GM12865 (cell line): ENCODE data around the gene SLC25A40.
"Not testable (repeated sequence)": the region's sequence is repeated elsewhere in the genome, so short reads cannot be mapped to it uniquely, and the experiment has no call there.

Source experiments
- DNase-seq: peaks from one replicate; pipeline ENCODE4 v3.0.0; 2010; ENCODE audit warnings: low read depth
- H3K4me3 ChIP-seq: 2 replicates; pipeline ENCODE4 v1.5.1; 2011; ENCODE audit warnings: mild to moderate bottlenecking, low read depth, low read length, control low read depth
- CTCF ChIP-seq: IDR thresholded peaks from 2 replicates; pipeline ENCODE4 v1.5.1; 2011; ENCODE audit warnings: low read length, control low read depth, low read depth, inconsistent platforms; ENCODE audit not compliant: insufficient read depth; ENCODE audit errors: missing control alignments

Gene SLC25A40

GRCh38 chr7:87877366-87878040 is 1.3 kb upstream of the SLC25A40 start:
- H3K4me3 ChIP-seq = peak overlapping the region; percentile 100
- no peak for DNase-seq
- TF ChIP-seq CTCF = no peak

- DNase-seq = peak; percentile 66
- H3K4me3 ChIP-seq = peak overlapping the region; percentile 100
- no peak for TF ChIP-seq CTCF
These were observed 692 bp upstream of the SLC25A40 start for GRCh38 chr7:87876869-87877234.

- TF ChIP-seq CTCF = no peak
- H3K4me3 ChIP-seq = peak overlapping the region; percentile 59
- DNase-seq = peak; percentile 38
These were observed 765 bp downstream of the SLC25A40 start for GRCh38 chr7:87875151-87876039.

GRCh38 chr7:87874066-87874465 is 2.1 kb downstream of the SLC25A40 start:
- H3K4me3 ChIP-seq = peak overlapping the region; percentile 59
- no peak for TF ChIP-seq CTCF
- DNase-seq = peak; percentile 45

GRCh38 chr7:87873328-87873727 is 2.8 kb downstream of the SLC25A40 start:
- DNase-seq = not testable (repeated sequence)

GRCh38 chr7:87872346-87872745 is 3.8 kb downstream of the SLC25A40 start:
- no peak for DNase-seq
- no peak overlapping the region for H3K4me3 ChIP-seq
- TF ChIP-seq CTCF = no peak

More at GRCh38 chr7:87873328-87873727, 2.8 kb downstream of the SLC25A40 start:
- peak overlapping the region; percentile 59 for H3K4me3 ChIP-seq

- TF ChIP-seq CTCF = no peak
- H3K4me3 ChIP-seq = no peak overlapping the region
- no peak for DNase-seq
These were observed 5.7 kb downstream of the SLC25A40 start for GRCh38 chr7:87870471-87870870.

- DNase-seq, H3K4me3 ChIP-seq: not testable (repeated sequence)
These were observed 9.6 kb downstream of the SLC25A40 start for GRCh38 chr7:87866533-87866932.
